Measurements from ENCODE around the gene TOPAZ1.
"Not testable (repeated sequence)": the region's sequence is repeated elsewhere in the genome, so short reads cannot be mapped to it uniquely, and the experiment has no call there.

The TOPAZ1 gene

DNA sequence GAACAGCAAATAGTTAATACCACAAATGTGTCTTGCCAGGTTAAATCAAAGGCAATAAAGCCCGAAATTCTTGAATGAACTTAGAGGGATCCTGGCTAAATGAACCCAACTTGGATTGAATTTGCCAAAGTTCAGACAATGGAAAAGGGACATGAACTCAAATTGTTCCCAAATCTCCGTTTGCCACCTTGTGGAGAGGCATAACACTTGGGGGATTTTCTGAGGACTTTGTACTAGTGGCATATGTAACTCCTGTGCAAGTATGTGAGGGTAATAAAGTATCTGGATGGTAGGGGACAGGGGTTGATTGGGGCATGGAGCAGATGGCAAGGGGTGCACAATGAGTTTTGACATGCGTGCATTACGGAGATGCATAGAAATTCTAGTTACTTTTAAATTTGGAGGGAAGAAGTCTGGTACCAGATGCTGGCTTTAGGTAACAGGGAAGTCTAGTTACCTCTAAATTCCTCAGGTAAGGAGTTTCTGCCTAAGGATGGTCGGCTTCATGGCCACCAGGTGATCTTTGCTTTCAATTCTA, 95.6 kb downstream of the TOPAZ1 start:
- no peak for DNase-seq

DNA sequence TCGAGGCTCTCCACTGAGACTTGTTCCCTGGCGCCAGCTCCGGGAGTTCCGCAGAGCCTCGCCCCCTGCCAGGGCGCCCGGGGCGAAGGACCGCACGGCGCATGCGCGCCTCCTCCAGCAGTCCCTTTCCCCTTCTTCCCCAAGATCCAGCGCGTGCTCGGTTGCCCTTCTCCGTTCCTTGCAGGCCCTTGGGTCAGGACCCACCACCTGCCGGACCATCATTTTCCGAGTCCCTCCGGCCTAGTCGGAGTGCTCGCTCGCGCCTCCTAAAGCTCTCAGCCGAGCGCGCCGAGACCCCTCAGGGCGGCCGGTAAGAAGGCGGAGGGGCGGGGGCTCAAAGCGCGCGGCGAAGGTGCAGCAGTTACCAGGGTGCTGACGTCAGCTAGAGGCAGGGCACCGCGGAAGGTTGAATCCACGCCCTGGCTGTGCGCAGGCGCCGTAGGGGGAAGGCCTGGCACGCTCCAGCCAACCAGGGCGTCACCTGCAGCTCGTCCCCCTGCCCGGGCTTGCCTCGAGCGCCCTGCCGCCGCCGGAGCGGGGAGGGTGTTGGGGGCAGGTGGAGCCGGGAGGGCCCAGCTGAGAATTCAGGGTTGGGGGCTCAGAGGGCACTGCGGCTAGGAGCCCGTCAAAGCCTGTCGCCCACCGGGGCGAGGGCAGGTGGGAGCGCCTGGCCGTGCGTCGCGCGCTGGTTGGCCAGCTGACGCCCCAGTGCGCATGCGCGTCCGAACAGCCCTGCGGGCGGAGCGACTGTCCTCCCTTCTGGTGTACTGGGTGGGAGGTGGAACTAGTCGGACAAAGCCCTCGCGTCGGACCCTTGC, 96.5 kb downstream of the TOPAZ1 start, which contains the start of gene TCAIM:
Gene TCAIM (plus strand): TSS at position 757 of the 818 bp plus-strand sequence. CDS start 16,017 bp downstream, outside the sequence.
- peak; percentile 93 to 95 for DNase-seq

GRCh38 chr3:44338828-44339127, 97.1 kb downstream of the TOPAZ1 start:
- DNase-seq: no peak

DNA sequence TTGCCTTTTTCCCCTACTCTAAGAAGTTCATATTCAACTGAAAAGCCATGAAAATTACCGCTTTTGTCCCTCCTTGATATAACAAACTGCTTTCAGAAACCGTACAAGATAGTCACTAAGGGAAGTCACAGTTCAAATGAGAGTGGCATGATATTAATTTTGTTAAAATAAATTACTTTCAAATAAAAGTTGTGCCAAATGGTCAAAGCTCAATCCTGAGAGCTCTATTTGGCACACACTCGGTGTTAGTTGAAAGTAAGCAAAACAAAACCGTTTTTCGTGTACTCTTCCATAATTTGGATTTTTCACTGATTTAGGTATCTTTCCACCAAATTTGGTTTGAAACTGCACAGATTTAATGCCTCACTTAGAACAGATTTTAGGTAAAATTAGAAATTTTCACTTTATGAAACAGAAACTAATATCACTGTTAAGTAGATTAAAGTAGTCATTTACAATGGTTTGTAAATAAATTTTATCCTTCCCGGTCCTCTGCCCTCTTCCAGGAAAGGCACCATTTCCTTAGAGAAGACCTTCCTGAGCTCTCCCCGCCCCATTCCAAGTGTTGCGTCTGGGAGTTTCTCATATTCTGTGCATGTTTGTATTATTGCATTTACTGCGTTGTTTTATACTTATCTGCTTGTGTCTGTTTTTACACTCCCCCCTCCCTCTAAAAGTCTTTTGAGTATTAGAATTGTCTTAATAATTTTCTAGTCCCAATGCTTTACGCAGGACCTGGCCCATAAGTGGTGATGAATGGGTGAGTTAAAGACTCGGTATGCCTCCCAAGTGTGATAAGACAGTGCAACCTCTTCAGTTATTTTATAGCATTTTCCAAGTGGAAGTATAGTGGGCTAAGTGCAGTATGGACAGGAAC, 97.7 kb downstream of the TOPAZ1 start:
- DNase-seq: no peak

- no peak for DNase-seq
Observed at GRCh38 chr3:44340058-44340395, 98.3 kb downstream of the TOPAZ1 start.

DNA sequence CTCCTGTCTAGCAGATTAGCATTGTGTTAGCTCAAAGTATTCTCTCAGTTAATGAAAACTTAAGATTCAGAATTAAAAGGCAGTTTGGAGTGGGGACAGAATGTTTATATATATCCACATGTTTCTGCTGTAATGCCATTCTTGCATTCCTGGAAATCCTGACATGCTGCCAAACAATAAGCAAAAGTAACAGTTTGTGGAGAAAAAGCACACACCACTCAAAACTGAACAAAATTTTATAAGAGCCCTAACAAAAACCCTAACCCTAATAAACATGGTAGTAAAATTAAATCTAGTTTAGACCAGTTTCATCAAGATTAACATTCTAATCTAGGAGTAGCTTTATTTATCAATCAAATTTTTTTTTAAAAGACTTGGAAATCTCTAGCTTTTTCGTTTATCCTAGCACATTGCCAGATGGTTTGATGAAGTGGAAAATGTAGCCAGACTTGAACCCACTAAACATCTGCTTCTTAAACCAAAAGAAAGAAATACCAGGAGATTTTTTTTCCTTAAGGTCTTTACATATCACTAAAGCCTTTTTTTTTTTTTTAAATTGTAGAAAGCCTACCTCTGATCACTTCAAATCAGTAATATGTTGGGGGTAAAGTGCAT, 100.6 kb downstream of the TOPAZ1 start:
- DNase-seq: no peak

DNA sequence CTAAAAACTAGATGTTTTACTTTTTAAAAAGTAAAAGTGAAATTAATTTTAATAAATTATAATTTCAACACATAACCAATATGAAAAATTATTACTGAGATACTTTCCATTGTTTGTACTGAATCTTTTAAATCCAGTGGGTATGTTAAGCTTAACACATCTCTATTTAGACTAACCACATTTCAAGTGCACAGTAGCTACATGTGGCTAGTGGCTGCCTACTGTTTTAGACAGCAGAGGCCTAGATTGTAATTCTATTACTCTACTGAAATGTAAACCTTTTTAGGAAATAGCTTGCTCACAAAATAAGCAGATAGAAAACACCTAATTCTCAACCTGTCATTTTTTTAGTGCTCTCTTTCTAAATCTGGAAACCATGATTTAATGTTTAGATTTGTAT, 101.7 kb downstream of the TOPAZ1 start:
- DNase-seq: no peak

DNA sequence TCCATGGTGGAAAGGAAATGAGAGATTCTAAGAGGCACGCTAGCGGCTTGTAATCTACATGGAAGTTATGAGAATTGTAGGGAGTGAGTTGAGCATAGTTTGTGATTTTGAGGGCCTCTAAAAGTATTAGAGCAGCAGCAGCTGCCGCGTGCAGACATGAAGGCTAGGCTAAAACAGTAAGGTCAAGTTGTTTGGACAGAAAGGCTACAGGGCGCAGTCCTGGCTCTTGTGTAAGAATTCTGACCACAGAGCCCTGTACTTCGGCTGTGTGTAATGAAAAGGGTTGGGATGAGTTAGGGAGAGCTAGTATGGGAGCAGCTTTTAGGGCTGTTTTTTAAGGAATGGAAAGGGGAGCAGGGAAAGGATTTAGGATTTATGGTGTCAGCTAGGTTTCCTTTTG, 104.9 kb downstream of the TOPAZ1 start:
- not testable (repeated sequence) for DNase-seq

- DNase-seq: no peak
Observed at GRCh38 chr3:44348993-44349392, 107.3 kb downstream of the TOPAZ1 start.

DNA sequence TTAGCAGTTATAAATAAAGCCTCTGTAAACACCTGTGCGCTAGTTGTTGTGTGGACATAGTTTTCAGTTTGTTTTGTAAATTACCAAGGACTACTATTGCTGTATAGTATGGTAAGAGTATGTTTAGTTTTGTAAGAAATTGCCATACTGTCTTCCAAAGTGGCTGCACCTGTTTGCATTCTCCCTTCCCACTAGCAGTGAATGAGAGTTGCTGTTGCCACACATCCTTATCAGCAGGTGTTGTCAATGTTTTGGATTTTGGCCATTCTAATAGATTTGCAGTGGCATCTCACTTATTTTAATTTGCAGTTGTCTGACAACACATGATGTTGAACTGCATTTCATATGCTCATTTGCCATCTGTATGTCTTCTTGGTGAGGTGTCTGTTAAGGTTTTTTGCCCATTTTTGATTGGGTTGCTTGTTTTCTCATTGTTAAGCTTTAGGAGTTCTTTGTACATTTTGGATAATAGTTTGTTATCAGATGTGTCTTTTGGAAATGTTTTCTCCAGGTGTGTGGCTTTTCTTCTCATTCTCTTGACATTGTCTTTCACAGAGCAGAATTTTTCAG, 111.8 kb downstream of the TOPAZ1 start:
- no peak for DNase-seq

- no peak for DNase-seq
Observed at GRCh38 chr3:44355362-44356033, 113.8 kb downstream of the TOPAZ1 start.

DNA sequence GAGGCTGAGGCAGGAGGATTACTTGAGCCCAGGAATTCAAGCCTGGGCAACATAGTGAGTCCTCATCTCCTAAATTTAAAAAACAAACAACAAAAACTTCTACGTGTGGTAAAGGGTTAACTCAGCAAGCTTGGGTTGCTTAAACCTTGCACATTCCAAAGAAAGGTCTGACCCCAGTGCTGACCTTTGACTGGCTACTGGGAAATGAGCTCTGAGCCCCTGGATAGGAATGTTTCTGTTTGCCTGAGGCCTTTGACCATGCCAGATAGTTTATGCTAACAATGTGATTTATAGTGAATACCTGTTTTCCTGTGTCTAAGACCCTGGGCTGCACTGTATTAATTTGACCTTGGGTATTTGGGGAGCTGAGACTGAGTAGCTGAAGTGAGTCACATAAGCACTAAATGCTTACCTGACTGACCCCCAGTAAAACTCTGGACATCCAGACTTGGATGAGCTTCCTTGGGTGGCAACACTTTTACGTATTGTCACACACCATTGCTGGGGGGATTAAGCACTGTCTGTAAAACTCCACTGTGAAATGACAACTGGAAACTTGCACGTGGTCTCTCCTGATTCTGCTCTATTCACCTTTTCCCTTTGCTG, 117.6 kb downstream of the TOPAZ1 start:
- no peak for DNase-seq

- DNase-seq: no peak
Observed at GRCh38 chr3:44363591-44363990, 121.9 kb downstream of the TOPAZ1 start.

DNA sequence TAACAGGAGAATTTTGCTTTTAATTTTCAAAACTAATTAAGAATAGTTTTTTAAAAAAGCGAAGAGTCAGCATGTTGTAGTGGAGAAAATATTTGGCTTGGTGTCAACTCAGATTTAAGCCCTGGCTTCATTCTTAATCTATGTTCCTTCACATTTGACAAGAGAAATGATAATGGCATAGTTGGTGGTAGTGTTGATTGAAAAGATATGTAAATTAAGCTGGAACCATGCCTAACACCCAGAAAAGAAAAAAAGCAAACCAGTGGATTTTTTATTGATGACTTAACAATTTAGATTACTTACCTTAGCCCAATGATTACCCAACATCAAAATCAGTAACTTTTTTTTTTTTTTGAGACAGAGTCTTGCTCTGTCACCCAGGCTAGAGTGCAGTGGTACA, 124.3 kb downstream of the TOPAZ1 start:
- DNase-seq: no peak

GRCh38 chr3:44375450-44375849, 133.8 kb downstream of the TOPAZ1 start:
- no peak for DNase-seq
